Adipocyte (in vitro differentiated cells): ENCODE results near the gene PHLPP1.

Experiments used
- DNase-seq: peaks from one replicate; pipeline ENCODE4 v3.0.0-alpha.2; 2015; ENCODE audit warnings: low read depth
- H3K27me3 ChIP-seq: replicated peaks from 2 replicates; pipeline ENCODE4 v1.7.0; 2013; ENCODE audit warnings: mild to moderate bottlenecking, low read length, moderate library complexity; ENCODE audit not compliant: control insufficient read depth, insufficient read depth
- H3K36me3 ChIP-seq: 2 replicates; pipeline ENCODE4 v1.7.0; 2013; ENCODE audit warnings: low read length, mild to moderate bottlenecking, moderate library complexity; ENCODE audit not compliant: control insufficient read depth, insufficient read depth, severe bottlenecking
- H3K4me1 ChIP-seq: 2 replicates; pipeline ENCODE4 v1.7.0; 2013; ENCODE audit warnings: mild to moderate bottlenecking, low read length, moderate library complexity; ENCODE audit not compliant: control insufficient read depth, insufficient read depth
- H3K4me3 ChIP-seq: 2 replicates; pipeline ENCODE4 v1.7.0; 2013; ENCODE audit warnings: mild to moderate bottlenecking, low read length, moderate library complexity
- H3K9ac ChIP-seq: 2 replicates; pipeline ENCODE4 v1.7.0; 2013; ENCODE audit warnings: mild to moderate bottlenecking, low read length, moderate library complexity
- H3K9me3 ChIP-seq: 2 replicates; pipeline ENCODE4 v1.7.0; 2013; ENCODE audit warnings: mild to moderate bottlenecking, low read length, moderate library complexity; ENCODE audit not compliant: control insufficient read depth

The PHLPP1 gene

DNA sequence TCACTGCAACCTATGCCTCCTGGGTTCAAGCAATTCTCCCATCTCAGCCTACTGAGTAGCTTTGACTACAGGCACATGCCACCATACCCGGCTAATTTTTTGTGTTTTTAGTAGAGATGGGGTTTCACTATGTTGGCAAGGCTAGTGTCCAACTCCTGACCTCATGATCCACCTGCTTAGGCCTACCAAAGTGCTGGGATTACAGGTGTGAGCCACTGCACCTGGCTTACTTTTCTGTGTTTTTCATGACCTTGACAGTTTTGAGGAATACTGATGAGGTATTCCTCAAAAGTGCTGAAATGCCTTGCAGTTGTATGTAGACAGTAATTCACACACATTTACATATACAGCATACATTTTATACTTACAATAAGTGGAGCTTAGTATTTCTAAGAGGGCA is 126.1 kb downstream of the PHLPP1 start:
- no peaks in the 10 kb centered on the region for H3K27me3 ChIP-seq
- H3K4me1 ChIP-seq, result peaks cover 10% of the 10 kb centered on the region
- H3K36me3 ChIP-seq, result no peaks in the 10 kb centered on the region
- DNase-seq, result no peak
- H3K9ac ChIP-seq, result no peak overlapping the region
- H3K9me3 ChIP-seq, result no peaks in the 10 kb centered on the region
- no peak overlapping the region for H3K4me3 ChIP-seq

DNA sequence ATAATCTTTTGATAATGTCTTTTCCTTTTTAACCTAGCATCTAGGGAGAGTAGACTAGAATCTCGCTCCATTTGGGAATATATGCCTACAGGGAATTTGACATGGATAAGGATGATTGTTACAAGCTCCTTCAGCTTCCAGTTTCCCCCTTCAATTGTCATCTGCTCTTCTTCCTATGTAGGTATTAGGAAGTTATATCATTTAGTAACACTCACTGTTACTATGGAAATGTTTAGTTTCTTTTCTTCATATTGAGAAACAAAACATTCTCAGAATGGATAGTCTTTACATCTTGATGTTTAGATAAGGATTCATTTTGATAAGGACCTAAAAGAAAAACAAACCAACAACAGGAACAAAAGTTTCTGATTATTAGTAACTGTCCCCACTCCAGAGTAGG is 127.6 kb downstream of the PHLPP1 start:
- DNase-seq, result no peak
- Histone ChIP-seq H3K36me3 (no peaks in the 10 kb centered on the region), H3K27me3 (no peaks in the 10 kb centered on the region), H3K9ac (no peak overlapping the region), H3K4me3 (no peak overlapping the region), H3K9me3 (no peaks in the 10 kb centered on the region), H3K4me1 (peaks cover 10% of the 10 kb centered on the region)

DNA sequence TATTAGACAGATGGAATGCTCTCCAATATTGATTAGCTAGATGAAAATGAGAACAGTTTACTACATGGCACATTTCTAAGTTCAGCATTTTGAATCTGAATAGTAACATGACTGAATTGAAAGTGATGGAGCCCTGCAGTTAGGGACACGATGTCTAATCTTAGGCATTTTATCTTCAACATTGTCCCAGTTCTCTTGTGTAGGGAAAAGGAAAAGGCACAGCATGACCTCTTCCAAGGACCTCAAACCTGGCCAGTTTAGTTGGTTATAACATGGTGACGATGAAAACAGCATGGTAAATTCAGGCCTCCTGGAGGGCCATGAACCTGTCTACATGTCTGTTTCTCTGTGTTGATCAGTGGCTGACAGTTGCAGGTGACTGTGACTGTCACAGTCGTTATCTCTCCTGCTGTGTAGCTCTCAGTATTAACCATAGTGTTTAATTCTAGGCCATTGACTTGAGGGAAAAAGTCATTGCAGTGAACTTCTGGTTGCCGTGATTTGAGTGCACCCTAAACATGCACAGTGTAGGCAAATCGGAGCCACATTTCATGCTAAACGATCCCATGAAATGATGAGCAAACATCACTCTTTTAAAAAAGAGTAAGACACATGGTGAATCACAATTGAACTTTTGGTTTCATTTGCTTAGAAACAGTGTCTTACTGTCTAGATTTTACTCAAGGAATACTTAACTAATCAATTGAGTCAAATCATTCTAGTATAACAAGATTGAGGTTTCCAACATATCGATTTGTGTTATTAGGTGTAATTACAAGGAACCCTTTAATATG is 129.7 kb downstream of the PHLPP1 start:
- no peak for DNase-seq
- Histone ChIP-seq H3K9me3 (no peaks in the 10 kb centered on the region), H3K4me1 (peaks cover 7% of the 10 kb centered on the region), H3K36me3 (no peaks in the 10 kb centered on the region), H3K9ac (no peak overlapping the region), H3K4me3 (no peak overlapping the region), H3K27me3 (no peaks in the 10 kb centered on the region)

DNA sequence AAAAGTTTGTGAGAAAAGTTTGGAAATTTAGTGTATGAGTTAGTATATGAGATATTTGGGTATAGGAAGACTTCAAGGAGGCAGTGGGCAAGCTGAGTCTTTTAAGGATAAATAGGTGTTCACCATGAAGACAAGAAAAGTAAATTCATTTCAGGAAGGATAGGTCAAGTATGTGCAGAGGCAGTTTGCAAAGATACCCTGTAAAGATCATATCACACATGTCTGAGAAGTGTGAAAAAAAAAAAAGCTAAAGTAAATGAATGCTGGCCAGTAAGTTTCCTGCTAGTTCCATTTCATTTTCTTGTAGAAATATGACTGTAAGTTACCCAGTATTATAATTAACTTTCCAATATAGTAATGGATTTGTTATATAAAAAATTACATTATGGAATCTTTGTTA is 131.0 kb downstream of the PHLPP1 start:
- no peak overlapping the region for H3K4me3 ChIP-seq
- H3K27me3 ChIP-seq, result no peaks in the 10 kb centered on the region
- H3K9me3 ChIP-seq, result no peaks in the 10 kb centered on the region
- no peak overlapping the region for H3K9ac ChIP-seq
- no peaks in the 10 kb centered on the region for H3K36me3 ChIP-seq
- DNase-seq, result no peak
- H3K4me1 ChIP-seq, result no peaks in the 10 kb centered on the region

DNA sequence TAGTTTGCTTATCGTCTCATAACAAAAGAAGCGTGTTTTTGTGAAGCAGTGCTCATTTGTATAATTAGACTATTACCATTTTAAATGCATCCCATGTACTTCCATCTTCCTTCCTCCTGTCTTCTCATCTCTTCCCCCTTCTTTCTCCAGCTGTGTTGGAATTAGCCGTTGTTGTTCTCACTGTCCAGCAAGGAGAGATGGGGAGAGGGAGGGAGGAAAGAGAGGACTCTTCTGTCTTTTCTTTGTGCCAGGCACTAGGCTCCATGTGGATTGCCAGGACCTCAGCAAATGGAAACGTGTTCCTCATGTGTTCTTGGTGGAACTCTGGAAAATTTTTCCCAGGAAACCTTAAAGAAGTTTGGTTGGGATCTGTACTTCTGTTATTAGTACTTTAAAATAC is 131.7 kb downstream of the PHLPP1 start:
- DNase-seq, result no peak
- Histone ChIP-seq H3K4me1 (no peaks in the 10 kb centered on the region), H3K9me3 (no peaks in the 10 kb centered on the region), H3K27me3 (no peaks in the 10 kb centered on the region), H3K4me3 (no peak overlapping the region), H3K9ac (no peak overlapping the region), H3K36me3 (no peaks in the 10 kb centered on the region)

DNA sequence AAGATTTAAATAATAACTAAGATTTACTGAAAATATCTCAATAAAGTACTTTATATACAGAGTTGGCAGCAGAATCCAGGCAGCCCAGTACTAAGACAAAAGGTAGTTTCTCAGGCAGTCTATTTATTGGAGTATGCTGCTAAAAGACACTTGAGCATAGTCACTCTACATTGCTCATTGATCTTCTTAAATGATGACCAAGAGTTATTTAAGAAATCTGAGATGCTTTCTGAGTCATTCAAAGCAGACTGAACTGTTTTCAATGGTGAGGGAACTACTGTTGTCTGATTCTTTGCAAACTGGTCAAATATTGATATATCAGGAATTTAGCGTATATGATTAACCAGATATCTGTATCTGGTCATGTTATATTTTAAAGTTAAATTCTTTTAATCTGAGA is 133.6 kb downstream of the PHLPP1 start:
- Histone ChIP-seq H3K4me1 (peaks cover 3% of the 10 kb centered on the region), H3K9ac (no peak overlapping the region), H3K36me3 (no peaks in the 10 kb centered on the region), H3K4me3 (no peak overlapping the region), H3K9me3 (no peaks in the 10 kb centered on the region), H3K27me3 (no peaks in the 10 kb centered on the region)
- no peak for DNase-seq

DNA sequence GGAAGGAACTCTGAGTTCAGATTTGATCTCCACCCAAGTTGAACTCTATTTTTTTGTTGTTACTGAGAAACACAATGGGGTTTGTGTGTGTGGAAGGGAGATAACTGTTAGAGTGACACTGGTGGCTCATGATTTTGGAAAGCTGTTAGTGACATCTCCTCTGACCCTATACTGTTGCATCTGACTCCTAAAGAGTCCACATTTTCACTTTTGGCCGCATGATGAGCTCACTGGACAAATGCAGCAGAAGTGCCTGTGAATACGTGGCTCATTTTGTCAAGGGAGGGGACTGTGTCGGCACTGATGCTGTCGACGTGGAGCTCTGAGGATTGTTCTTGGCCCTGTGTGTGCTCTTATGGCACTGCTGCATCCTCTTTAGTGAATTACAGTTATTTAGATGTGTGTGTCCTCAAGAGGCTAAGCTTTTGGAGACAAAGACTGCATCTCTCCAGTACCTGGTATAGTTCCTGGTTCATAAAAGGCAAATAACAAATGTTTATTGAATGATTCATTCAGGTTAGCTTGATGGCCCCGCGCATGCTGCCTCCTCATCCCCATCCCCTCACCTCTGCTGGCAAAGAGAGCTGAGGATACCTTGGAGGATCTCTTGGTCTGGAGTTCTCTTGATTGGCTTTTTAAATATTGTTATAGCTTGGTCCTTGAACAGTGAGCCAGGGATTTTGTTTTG is 135.4 kb downstream of the PHLPP1 start:
- Histone ChIP-seq H3K9ac (no peak overlapping the region), H3K9me3 (no peaks in the 10 kb centered on the region), H3K4me1 (peaks cover 3% of the 10 kb centered on the region), H3K27me3 (no peaks in the 10 kb centered on the region), H3K36me3 (no peaks in the 10 kb centered on the region), H3K4me3 (no peak overlapping the region)
- DNase-seq, result no peak

DNA sequence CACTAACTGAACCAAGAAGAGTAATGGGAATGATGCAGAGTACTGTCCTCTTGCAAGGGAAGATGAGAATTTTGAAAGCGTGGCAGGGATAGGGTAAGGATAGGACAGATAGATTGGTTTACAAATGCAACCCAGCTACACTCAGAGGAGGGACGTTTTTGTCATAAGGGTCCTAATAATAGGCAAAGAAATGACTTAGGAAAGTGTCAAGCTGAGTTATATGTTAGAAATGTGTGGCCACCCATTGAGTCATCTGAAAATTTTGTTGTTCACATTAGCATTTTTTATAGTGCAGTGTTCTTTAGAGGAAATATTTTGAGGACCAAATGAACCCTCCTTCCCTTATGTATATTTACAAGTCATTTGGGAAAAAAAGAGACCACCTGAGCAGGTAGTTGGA is 137.5 kb downstream of the PHLPP1 start:
- no peaks in the 10 kb centered on the region for H3K36me3 ChIP-seq
- peaks cover 3% of the 10 kb centered on the region for H3K4me1 ChIP-seq
- H3K27me3 ChIP-seq, result no peaks in the 10 kb centered on the region
- no peak overlapping the region for H3K9ac ChIP-seq
- H3K4me3 ChIP-seq, result no peak overlapping the region
- no peaks in the 10 kb centered on the region for H3K9me3 ChIP-seq
- DNase-seq, result peak; percentile 17

DNA sequence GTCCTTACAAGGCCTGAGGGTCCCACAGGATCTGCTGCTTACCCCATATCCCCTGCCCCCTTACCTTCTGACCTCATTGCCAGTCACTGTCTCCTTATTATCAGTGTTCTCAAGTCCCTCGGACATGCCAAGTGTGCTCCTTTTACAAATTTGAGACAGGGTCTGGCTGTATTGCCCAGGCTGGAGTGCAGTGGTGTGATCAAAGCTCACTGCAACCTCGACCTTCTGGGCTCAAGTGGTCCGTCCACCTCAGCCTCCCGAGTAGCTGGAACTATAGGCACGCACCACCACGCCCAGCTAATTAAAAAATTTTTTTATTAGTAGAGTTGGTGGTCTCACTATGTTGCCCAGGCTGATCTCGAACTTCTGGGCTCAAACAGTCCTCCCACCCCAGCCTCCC is 141.0 kb downstream of the PHLPP1 start:
- Histone ChIP-seq H3K36me3 (no peaks in the 10 kb centered on the region), H3K4me3 (no peak overlapping the region), H3K4me1 (peaks cover 3% of the 10 kb centered on the region), H3K27me3 (no peaks in the 10 kb centered on the region), H3K9me3 (no peaks in the 10 kb centered on the region), H3K9ac (no peak overlapping the region)
- no peak for DNase-seq

DNA sequence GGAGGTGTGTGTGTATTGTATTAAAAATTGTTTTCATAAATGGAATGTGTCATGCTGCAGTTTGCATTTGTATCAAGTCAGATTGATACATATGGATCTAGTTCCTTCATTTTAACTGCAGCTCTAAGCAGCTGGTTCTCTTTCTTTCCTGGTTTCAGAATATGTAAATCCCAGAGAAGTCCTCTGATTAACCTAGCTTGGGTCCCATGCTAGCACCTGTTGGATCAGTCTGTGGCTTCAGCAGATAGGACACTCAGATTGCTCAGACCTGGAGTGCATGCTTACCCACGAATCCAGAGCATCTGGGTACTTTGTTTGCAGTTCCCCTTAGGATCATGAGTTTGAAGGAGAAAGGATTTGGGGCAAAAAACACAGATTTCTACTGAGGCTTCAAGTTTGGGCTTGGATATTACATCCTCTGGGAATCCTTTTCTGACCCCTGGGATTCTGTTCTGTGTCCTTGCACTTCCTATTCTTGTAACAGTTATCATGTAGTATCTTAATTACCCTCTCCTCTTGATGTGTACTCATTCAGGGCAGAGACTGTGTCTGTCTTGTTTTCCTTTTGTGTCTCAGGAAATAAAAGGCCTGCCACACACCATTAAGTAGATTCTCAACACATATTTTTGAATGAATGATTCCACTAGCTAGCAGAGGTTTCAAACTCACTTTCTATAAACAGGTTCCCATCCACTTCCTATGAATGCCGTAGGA is 142.1 kb downstream of the PHLPP1 start:
- no peak overlapping the region for H3K9ac ChIP-seq
- no peak for DNase-seq
- peaks cover 3% of the 10 kb centered on the region for H3K4me1 ChIP-seq
- no peaks in the 10 kb centered on the region for H3K9me3 ChIP-seq
- no peak overlapping the region for H3K4me3 ChIP-seq
- H3K27me3 ChIP-seq, result no peaks in the 10 kb centered on the region
- no peaks in the 10 kb centered on the region for H3K36me3 ChIP-seq

DNA sequence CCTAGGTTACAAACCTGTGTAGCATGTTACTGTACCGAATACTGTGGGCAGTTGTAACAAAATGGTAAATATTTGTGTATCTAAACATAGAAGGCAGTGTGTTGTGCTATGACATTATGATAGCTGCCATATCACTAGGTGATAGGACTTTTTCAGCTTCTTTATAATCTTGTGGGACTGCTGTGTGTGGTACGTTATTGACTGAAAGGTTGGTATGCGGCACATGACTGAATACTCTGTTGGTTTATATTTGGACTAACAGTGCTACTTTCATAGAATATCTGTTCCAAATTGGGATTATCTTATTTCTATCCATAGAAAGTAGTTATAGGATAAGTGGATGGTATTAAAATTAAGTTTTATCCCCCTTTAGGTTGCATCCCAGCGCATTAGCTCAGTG is 144.7 kb downstream of the PHLPP1 start:
- Histone ChIP-seq H3K4me1 (no peaks in the 10 kb centered on the region), H3K9ac (no peak overlapping the region), H3K27me3 (no peaks in the 10 kb centered on the region), H3K4me3 (no peak overlapping the region), H3K9me3 (no peaks in the 10 kb centered on the region), H3K36me3 (no peaks in the 10 kb centered on the region)
- DNase-seq, result no peak
